HG02884 (cell line): Measurements from ENCODE around the gene CDH23.

Experiments
- ATAC-seq: cut with Tn5 transposase; IDR thresholded peaks from one replicate; pipeline ENCODE4 v1.9.1; 2021; ENCODE audit warnings: mild to moderate bottlenecking, moderate library complexity; ENCODE audit not compliant: unreplicated experiment

Gene CDH23

GRCh38 chr10:71462062-71462935 is 65.6 kb downstream of the CDH23 start:
- no peak for ATAC-seq

- ATAC-seq = no peak
Measured at GRCh38 chr10:71463111-71463510, 66.4 kb downstream of the CDH23 start.

- ATAC-seq = no peak
Measured at GRCh38 chr10:71465551-71466252, 69.0 kb downstream of the CDH23 start.

GRCh38 chr10:71466330-71466729 is 69.6 kb downstream of the CDH23 start:
- ATAC-seq = no peak

- no peak for ATAC-seq
Measured at GRCh38 chr10:71467161-71467560, 70.4 kb downstream of the CDH23 start.

- no peak for ATAC-seq
Measured at GRCh38 chr10:71467569-71468362, 71.0 kb downstream of the CDH23 start.

GRCh38 chr10:71468363-71469094 is 71.8 kb downstream of the CDH23 start:
- ATAC-seq = no peak

- no peak for ATAC-seq
Measured at GRCh38 chr10:71471006-71471405, 74.3 kb downstream of the CDH23 start.

GRCh38 chr10:71471957-71472365 is 75.2 kb downstream of the CDH23 start:
- no peak for ATAC-seq

- ATAC-seq = no peak
Measured at GRCh38 chr10:71472466-71472865, 75.7 kb downstream of the CDH23 start.

- ATAC-seq = no peak
Measured at GRCh38 chr10:71472912-71473311, 76.2 kb downstream of the CDH23 start.

- no peak for ATAC-seq
Measured at GRCh38 chr10:71473671-71474599, 77.2 kb downstream of the CDH23 start.

GRCh38 chr10:71474702-71475242 is 78.1 kb downstream of the CDH23 start:
- no peak for ATAC-seq

- no peak for ATAC-seq
Measured at GRCh38 chr10:71475243-71475871, 78.6 kb downstream of the CDH23 start.

- ATAC-seq = no peak
Measured at GRCh38 chr10:71476228-71477011, 79.7 kb downstream of the CDH23 start.

GRCh38 chr10:71478173-71478572 is 81.5 kb downstream of the CDH23 start:
- no peak for ATAC-seq

GRCh38 chr10:71478813-71479365 is 82.2 kb downstream of the CDH23 start:
- no peak for ATAC-seq

GRCh38 chr10:71479831-71480230 is 83.1 kb downstream of the CDH23 start:
- ATAC-seq = no peak
